ENCODE data around the gene CDH4. TPM values are rescaled to one million over a fixed set of nuclear protein-coding genes. Genes with fewer than 3 reads are reported as not detected.

The CDH4 gene
- total RNA-seq, 1 experiment from 2014 or later = 25.0 TPM

DNA sequence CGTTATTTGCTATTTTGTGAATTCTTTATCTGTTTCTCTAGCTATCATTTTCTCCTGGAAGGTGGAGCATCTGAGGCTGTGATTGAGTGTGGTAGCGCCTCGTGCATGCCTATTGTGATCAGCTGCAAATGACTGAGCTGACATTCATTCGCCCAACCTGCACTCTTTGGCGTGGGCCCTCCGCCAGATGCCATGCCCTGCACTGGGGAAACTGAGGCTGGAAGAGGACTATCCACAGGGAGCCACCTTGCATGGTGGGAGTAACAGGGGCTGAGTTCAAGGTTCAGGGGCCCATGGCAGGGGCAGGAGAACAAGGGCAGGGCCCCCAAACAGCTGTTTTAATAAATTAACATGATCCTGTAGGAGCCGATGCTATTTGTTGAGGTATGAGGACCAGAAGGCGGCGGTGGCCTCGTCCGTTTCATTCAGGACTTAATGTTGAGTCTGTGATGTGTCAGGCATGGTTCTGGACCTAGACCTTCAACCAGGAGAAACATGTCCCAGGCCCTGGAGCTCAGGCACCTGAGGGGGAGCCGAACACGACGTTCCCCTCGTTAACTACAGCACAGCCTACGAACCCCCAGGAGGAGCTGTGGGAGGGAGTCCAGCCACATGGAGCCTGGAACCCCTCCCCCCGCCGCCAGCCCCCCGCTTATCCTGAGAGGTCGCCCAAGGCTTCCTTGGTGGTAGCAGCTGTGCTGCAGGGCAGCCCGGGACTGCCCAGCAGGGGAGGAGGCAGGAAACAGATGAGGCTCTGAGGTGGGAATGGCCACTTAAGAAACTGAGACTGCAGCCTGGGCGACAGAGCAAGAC lies 242.9 kb downstream of the CDH4 start:
- DNase-seq (ENCODE audit: unreplicated experiment) = no peak
- intact Hi-C loops (cut with micrococcal nuclease) = no loop called here
- CTCF ChIA-PET = interaction anchor here (0.5 kb wide), 1 partner anchor 21 kb away, joined by 3 read pairs; no protein-coding TSS in a partner anchor

DNA sequence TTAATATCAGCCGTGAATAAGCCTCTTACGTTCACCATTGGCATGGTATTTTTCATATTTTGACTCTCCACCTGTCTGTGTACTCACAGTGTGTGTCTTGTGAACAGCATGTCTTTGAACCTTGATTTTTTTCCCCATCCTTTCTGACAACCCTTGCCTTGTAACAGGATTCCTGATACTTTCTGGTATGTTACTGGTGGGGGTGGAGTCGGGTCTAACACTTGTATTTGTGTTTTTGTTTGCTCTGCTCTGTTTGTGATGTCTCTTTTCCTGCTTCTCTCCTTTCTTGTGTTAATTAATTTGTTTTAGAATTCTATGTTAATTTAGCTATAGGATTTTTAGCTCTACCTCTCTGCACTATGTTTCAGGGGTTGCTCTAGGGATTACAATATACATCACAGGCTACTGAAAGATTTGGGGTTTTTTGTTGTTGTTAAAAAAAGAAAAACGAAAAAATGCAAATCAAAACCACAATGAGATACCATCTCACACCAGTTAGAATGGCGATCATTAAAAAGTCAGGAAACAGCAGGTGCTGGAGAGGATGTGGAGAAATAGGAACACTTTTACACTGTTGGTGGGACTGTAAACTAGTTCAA lies 245.1 kb downstream of the CDH4 start:
- ChIA-PET CTCF (interaction anchor here (0.6 to 0.8 kb wide), 3 partner anchors 21 to 1762 kb away, joined by 3 to 4 read pairs (median 4); no protein-coding TSS in a partner anchor), POLR2A (no interaction called here)
- TF ChIP-seq, protein P1, sequence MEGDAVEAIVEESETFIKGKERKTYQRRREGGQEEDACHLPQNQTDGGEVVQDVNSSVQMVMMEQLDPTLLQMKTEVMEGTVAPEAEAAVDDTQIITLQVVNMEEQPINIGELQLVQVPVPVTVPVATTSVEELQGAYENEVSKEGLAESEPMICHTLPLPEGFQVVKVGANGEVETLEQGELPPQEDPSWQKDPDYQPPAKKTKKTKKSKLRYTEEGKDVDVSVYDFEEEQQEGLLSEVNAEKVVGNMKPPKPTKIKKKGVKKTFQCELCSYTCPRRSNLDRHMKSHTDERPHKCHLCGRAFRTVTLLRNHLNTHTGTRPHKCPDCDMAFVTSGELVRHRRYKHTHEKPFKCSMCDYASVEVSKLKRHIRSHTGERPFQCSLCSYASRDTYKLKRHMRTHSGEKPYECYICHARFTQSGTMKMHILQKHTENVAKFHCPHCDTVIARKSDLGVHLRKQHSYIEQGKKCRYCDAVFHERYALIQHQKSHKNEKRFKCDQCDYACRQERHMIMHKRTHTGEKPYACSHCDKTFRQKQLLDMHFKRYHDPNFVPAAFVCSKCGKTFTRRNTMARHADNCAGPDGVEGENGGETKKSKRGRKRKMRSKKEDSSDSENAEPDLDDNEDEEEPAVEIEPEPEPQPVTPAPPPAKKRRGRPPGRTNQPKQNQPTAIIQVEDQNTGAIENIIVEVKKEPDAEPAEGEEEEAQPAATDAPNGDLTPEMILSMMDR (IDR thresholded peaks at IDR 0.05; ENCODE audit: unreplicated experiment) = no peak
- intact Hi-C loops (cut with micrococcal nuclease) = no loop called here
- no peaks in the 10 kb centered on the region for H3K36me3 Mint-ChIP-seq (ENCODE audit: insufficient read depth, unreplicated experiment)
- no peak overlapping the region for H3K27ac Mint-ChIP-seq (ENCODE audit: low read depth, unreplicated experiment)
- no peaks in the 10 kb centered on the region for H3K27me3 Mint-ChIP-seq (ENCODE audit: insufficient read depth, unreplicated experiment)
- no peak overlapping the region for H3K4me3 Mint-ChIP-seq (ENCODE audit: unreplicated experiment)
- BruUV-seq (replicated peaks) = no TSS peak
- no peaks in the 10 kb centered on the region for H3K4me1 Mint-ChIP-seq (ENCODE audit: insufficient read depth, unreplicated experiment)
- no peak for DNase-seq (ENCODE audit: unreplicated experiment)
- H3K9me3 Mint-ChIP-seq (ENCODE audit: unreplicated experiment) = no peaks in the 10 kb centered on the region

More for the DNA sequence above, 242.9 kb downstream of the CDH4 start:
- no TSS peak for BruUV-seq (replicated peaks)
- Mint-ChIP-seq H3K27ac (ENCODE audit: low read depth, unreplicated experiment) (no peak overlapping the region), H3K4me1 (ENCODE audit: insufficient read depth, unreplicated experiment) (no peaks in the 10 kb centered on the region), H3K9me3 (ENCODE audit: unreplicated experiment) (no peaks in the 10 kb centered on the region), H3K4me3 (ENCODE audit: unreplicated experiment) (no peak overlapping the region), H3K27me3 (ENCODE audit: insufficient read depth, unreplicated experiment) (no peaks in the 10 kb centered on the region), H3K36me3 (ENCODE audit: insufficient read depth, unreplicated experiment) (no peaks in the 10 kb centered on the region)
- POLR2A ChIA-PET = no interaction called here
- TF ChIP-seq, protein P1 (IDR thresholded peaks at IDR 0.05; ENCODE audit: unreplicated experiment) = no peak

DNA sequence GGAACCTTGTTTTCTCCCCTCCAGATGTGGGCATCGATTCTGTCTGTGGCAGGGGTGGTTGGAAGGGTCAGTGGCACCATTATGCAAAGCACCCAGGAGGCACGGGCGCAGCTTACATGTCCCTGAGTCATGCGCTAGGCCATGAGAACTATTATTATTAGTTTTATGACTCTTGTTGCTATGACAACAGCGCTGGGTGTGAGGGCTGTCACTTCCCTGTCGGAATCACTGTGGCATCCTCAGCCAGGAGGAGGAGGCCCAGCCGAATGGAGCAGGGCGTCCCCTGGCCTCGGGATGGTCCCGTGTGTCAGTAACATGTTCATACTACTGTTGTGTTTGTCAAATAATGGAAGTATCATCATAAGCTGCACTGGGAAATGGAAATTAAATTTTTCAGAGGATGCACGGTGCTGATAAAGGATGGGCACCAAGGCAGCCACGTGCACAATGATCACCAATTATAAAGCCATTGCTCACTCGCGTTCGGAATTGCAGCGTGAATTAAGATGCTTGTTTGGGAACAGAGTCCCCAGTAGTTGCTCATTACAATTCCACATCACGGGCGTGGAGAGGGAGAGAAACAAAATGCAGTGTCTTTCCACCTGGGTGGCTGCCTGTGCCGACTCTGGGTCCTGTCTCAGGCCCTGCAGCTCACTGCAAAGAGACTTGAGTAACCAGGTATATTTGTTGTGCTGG lies 247.9 kb downstream of the CDH4 start:
- TF ChIP-seq, protein P1 (IDR thresholded peaks at IDR 0.05; ENCODE audit: unreplicated experiment) = no peak
- H3K9me3 Mint-ChIP-seq (ENCODE audit: unreplicated experiment) = no peaks in the 10 kb centered on the region
- no TSS peak for BruUV-seq (replicated peaks)
- no peaks in the 10 kb centered on the region for H3K4me1 Mint-ChIP-seq (ENCODE audit: insufficient read depth, unreplicated experiment)
- H3K27ac Mint-ChIP-seq (ENCODE audit: low read depth, unreplicated experiment) = no peak overlapping the region
- no peaks in the 10 kb centered on the region for H3K27me3 Mint-ChIP-seq (ENCODE audit: insufficient read depth, unreplicated experiment)
- ChIA-PET POLR2A (interaction anchor here (0.6 kb wide), 1 partner anchor 14 kb away, joined by 3 read pairs; no protein-coding TSS in a partner anchor), CTCF (no interaction called here)
- H3K36me3 Mint-ChIP-seq (ENCODE audit: insufficient read depth, unreplicated experiment) = peaks cover 4% of the 10 kb centered on the region
- peak; percentile 9 for DNase-seq (ENCODE audit: unreplicated experiment)
- intact Hi-C loops (cut with micrococcal nuclease) = no loop called here
- no peak overlapping the region for H3K4me3 Mint-ChIP-seq (ENCODE audit: unreplicated experiment)

DNA sequence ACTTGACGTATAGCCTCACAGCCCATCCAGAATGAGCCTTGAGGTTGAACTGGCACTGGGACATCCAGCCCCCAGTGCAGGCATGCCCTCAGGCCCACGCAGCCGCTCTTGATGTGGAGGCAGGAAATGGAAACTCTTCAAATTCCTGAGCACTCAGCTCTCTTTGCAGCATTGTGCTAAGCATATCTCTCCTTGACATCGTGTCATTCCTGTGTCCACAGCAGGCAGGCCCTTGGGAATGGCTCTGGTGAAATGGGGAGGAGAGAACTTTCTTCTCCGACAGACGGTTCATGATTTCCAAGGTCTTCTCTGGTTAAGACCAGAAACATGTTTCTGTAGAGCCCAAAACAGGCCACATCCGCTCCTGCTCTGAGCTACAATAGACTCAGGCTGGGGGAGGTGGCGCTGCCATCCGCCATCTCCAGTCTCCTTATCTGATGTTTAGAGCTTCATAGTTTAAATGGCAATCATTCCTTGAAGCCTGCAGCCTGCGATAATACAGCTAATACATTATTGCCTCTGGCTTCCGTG lies 248.8 kb downstream of the CDH4 start:
- intact Hi-C loops (cut with micrococcal nuclease) = no loop called here
- CTCF ChIA-PET = interaction anchor here (0.6 kb wide), 1 partner anchor 931 kb away, joined by 4 read pairs; no protein-coding TSS in a partner anchor
- no TSS peak for BruUV-seq (replicated peaks)
- Mint-ChIP-seq H3K4me1 (ENCODE audit: insufficient read depth, unreplicated experiment) (no peaks in the 10 kb centered on the region), H3K27ac (ENCODE audit: low read depth, unreplicated experiment) (no peak overlapping the region), H3K36me3 (ENCODE audit: insufficient read depth, unreplicated experiment) (peaks cover 4% of the 10 kb centered on the region), H3K9me3 (ENCODE audit: unreplicated experiment) (no peaks in the 10 kb centered on the region), H3K27me3 (ENCODE audit: insufficient read depth, unreplicated experiment) (no peaks in the 10 kb centered on the region), H3K4me3 (ENCODE audit: unreplicated experiment) (no peak overlapping the region)
- POLR2A ChIA-PET = no interaction called here
- no peak for DNase-seq (ENCODE audit: unreplicated experiment)
- TF ChIP-seq, protein P1 (IDR thresholded peaks at IDR 0.05; ENCODE audit: unreplicated experiment) = no peak

All from MCF 10A (cell line).